GM12874 (cell line): ENCODE results near the gene NAT9.
A peak's percentile ranks its signal among the peaks of the same experiment; 100 is the strongest.

Experiments
- CTCF ChIP-seq: IDR thresholded peaks from 2 replicates; pipeline ENCODE4 v1.5.1; 2011; ENCODE audit warnings: low read depth, mild to moderate bottlenecking, control low read depth, low read length, moderate library complexity; ENCODE audit not compliant: insufficient read depth

The NAT9 gene

GRCh38 chr17:74770498-74771318 lies 5.4 kb downstream of the NAT9 start:
- TF ChIP-seq CTCF, result peak; percentile 70

GRCh38 chr17:74769856-74770497 lies 6.2 kb downstream of the NAT9 start:
- no peak for TF ChIP-seq CTCF

GRCh38 chr17:74769266-74769855 lies 6.8 kb downstream of the NAT9 start:
- no peak for TF ChIP-seq CTCF

GRCh38 chr17:74768763-74769114 lies 7.4 kb downstream of the NAT9 start:
- no peak for TF ChIP-seq CTCF

GRCh38 chr17:74768069-74768762 lies 7.9 kb downstream of the NAT9 start:
- no peak for TF ChIP-seq CTCF

- no peak for TF ChIP-seq CTCF
These were observed 9.0 kb downstream of the NAT9 start for GRCh38 chr17:74767111-74767516.

- TF ChIP-seq CTCF, result no peak
These were observed 9.7 kb downstream of the NAT9 start for GRCh38 chr17:74766413-74766812.
